ENCODE data around the gene ROCK2.
A peak's percentile ranks its signal among the peaks of the same experiment; 100 is the strongest.

ROCK2 gene

GRCh38 chr2:11145350-11145749, 199.1 kb downstream of the ROCK2 start:
- TF ChIP-seq Cebpa-rat (IDR thresholded peaks at IDR 0.05) = no peak
- no peaks in the 10 kb centered on the region for H3K36me3 ChIP-seq
- no peak overlapping the region for H3K4me3 ChIP-seq
- H3K9ac ChIP-seq = no peak overlapping the region
- H4K20me1 ChIP-seq = no peaks in the 10 kb centered on the region
- peaks cover 0 to 7% (median 0%) of the 10 kb centered on the region in 11 experiments; a peak in 4 of 22 replicates for H3K9me3 ChIP-seq (replicated peaks in 1 of 11)
- no peaks in the 10 kb centered on the region; a peak in 1 of 22 replicates for H3K27me3 ChIP-seq
- peaks cover 0 to 20% (median 9%) of the 10 kb centered on the region in 10 experiments; a peak in 11 of 20 replicates for H3K4me1 ChIP-seq
- peak overlapping the region in 5 of 11 experiments; percentile 14 to 49 (median 37); a peak in 9 of 22 replicates for H3K27ac ChIP-seq
- H3K4me2 ChIP-seq = peak overlapping the region in 7 of 11 experiments; percentile 2 to 62 (median 39); a peak in 13 of 22 replicates

GRCh38 chr2:11144738-11145079, 199.7 kb downstream of the ROCK2 start:
- Histone ChIP-seq H3K27ac (peak overlapping the region in 1 of 11 experiments; percentile 49; a peak in 1 of 22 replicates), H3K4me2 (peak overlapping the region in 4 of 11 experiments; percentile 34 to 51 (median 38); a peak in 6 of 22 replicates), H4K20me1 (no peaks in the 10 kb centered on the region), H3K9ac (no peak overlapping the region), H3K4me3 (no peak overlapping the region), H3K36me3 (no peaks in the 10 kb centered on the region), H3K4me1 (peaks cover 0 to 20% (median 9%) of the 10 kb centered on the region in 10 experiments; a peak in 11 of 20 replicates), H3K9me3 (replicated peaks in 1 of 11) (peaks cover 0 to 7% (median 0%) of the 10 kb centered on the region in 11 experiments; a peak in 4 of 22 replicates), H3K27me3 (no peaks in the 10 kb centered on the region; a peak in 1 of 22 replicates)
- no peak for TF ChIP-seq Cebpa-rat (IDR thresholded peaks at IDR 0.05)

DNA sequence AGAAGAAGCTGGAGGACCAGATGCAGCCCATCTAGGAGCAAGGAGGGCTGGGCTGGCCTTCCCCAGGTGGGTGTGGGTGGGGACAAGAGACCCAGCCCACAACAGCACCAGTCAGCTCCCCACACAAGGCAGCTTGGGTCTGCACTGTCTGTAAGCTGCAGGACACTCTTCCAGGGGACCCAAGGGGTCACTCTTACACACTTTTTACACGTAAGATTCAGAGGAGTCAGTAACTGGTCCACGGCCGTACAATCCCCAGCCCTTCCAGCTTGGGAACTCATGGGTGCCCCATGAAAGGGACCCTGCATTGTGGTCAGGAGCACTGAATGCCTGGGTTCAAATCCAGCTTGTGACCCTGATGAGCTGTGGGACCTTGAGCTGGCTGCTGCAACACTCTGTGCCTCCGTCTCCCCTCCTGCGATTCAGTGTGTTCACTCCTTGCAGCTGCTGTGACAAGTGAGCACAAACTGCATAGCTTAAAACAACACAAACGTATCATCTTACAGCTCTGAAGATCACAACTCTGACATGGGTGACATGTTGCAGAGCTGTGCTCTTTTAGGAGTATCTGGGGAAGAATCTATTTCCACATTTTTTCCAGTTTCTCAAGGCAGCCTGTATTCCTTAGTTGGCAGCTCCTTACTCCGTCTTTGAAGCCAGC, 200.2 kb downstream of the ROCK2 start:
- TF ChIP-seq Cebpa-rat (IDR thresholded peaks at IDR 0.05) = no peak
- H3K27me3 ChIP-seq = no peaks in the 10 kb centered on the region; a peak in 1 of 22 replicates

DNA sequence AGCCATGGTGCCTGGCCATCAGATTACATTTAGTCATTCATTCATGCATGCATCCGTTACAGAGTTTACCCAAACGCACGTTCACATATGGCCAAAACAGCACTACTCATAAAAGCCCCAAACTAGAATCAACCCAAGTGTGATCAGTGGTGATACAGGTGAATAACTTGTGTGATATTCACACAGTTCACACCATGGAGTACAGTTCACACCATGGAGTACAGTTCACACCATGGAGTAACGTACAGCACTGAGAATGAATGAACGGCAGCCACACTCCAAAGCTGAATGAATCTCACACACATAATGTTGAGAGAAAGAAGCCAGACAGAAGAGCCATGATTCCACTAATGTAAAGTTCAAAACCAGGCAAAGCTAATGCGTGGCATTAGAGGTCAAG, 201.4 kb downstream of the ROCK2 start:
- Histone ChIP-seq H3K27me3 (no peaks in the 10 kb centered on the region; a peak in 1 of 22 replicates), H3K36me3 (no peaks in the 10 kb centered on the region), H3K9ac (no peak overlapping the region), H3K4me2 (no peak overlapping the region), H3K4me1 (peaks cover 0 to 20% (median 9%) of the 10 kb centered on the region in 10 experiments; a peak in 11 of 20 replicates), H3K9me3 (replicated peaks in 1 of 11) (peaks cover 0 to 7% (median 0%) of the 10 kb centered on the region in 11 experiments; a peak in 4 of 22 replicates), H4K20me1 (no peaks in the 10 kb centered on the region), H3K4me3 (no peak overlapping the region), H3K27ac (no peak overlapping the region)
- no peak for TF ChIP-seq Cebpa-rat (IDR thresholded peaks at IDR 0.05)

More for the DNA sequence above, 200.2 kb downstream of the ROCK2 start:
- H3K4me3 ChIP-seq = no peak overlapping the region
- no peaks in the 10 kb centered on the region for H3K36me3 ChIP-seq
- no peak overlapping the region for H3K27ac ChIP-seq
- H3K9ac ChIP-seq = no peak overlapping the region
- H3K4me1 ChIP-seq = peaks cover 0 to 20% (median 9%) of the 10 kb centered on the region in 10 experiments; a peak in 11 of 20 replicates
- peaks cover 0 to 7% (median 0%) of the 10 kb centered on the region in 11 experiments; a peak in 4 of 22 replicates for H3K9me3 ChIP-seq (replicated peaks in 1 of 11)
- H4K20me1 ChIP-seq = no peaks in the 10 kb centered on the region
- H3K4me2 ChIP-seq = peak overlapping the region in 2 of 11 experiments; percentile 34 to 39; a peak in 1 of 22 replicates

DNA sequence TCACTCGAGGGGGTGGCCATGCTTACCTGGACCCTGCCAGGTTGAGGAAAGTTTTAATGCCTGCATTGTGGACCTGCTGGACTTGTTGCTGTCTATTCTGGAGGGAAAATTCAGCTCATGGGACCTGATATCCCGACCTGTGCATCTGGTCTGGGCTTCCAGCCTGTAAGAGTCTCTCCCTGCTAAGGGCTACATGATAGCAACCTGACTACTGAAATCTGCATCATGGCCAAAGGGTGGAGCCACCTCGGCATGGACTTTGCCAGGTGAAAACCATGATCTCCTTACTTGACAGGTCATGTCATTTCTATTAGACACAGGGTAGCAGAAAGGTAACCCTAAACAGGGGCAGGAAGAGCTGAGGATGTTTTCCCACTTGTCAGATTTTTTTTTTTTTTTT, 202.1 kb downstream of the ROCK2 start:
- Histone ChIP-seq H3K27me3 (no peaks in the 10 kb centered on the region; a peak in 1 of 22 replicates), H3K9me3 (replicated peaks in 1 of 11) (peaks cover 0 to 4% (median 0%) of the 10 kb centered on the region in 11 experiments; a peak in 4 of 22 replicates), H4K20me1 (no peaks in the 10 kb centered on the region), H3K36me3 (no peaks in the 10 kb centered on the region), H3K27ac (no peak overlapping the region), H3K4me2 (no peak overlapping the region), H3K9ac (no peak overlapping the region), H3K4me3 (no peak overlapping the region), H3K4me1 (peaks cover 0 to 20% (median 9%) of the 10 kb centered on the region in 10 experiments; a peak in 11 of 20 replicates)
- TF ChIP-seq Cebpa-rat (IDR thresholded peaks at IDR 0.05) = no peak

GRCh38 chr2:11141319-11141718, 203.1 kb downstream of the ROCK2 start:
- Histone ChIP-seq H3K4me1 (peaks cover 0 to 20% (median 9%) of the 10 kb centered on the region in 10 experiments; a peak in 11 of 20 replicates), H3K4me3 (no peak overlapping the region), H3K36me3 (no peaks in the 10 kb centered on the region), H3K9me3 (replicated peaks in 1 of 11) (no peaks in the 10 kb centered on the region), H3K9ac (no peak overlapping the region), H3K27me3 (no peaks in the 10 kb centered on the region; a peak in 1 of 22 replicates), H4K20me1 (no peaks in the 10 kb centered on the region), H3K27ac (no peak overlapping the region), H3K4me2 (no peak overlapping the region)
- TF ChIP-seq Cebpa-rat (IDR thresholded peaks at IDR 0.05) = no peak

GRCh38 chr2:11140492-11140891, 203.9 kb downstream of the ROCK2 start:
- Histone ChIP-seq H3K4me3 (no peak overlapping the region), H3K4me2 (no peak overlapping the region), H4K20me1 (no peaks in the 10 kb centered on the region), H3K9me3 (replicated peaks in 1 of 11) (no peaks in the 10 kb centered on the region), H3K27me3 (no peaks in the 10 kb centered on the region; a peak in 1 of 22 replicates), H3K4me1 (peaks cover 0 to 13% (median 6%) of the 10 kb centered on the region in 10 experiments; a peak in 11 of 20 replicates), H3K27ac (no peak overlapping the region), H3K9ac (no peak overlapping the region), H3K36me3 (no peaks in the 10 kb centered on the region)
- no peak for TF ChIP-seq Cebpa-rat (IDR thresholded peaks at IDR 0.05)

GRCh38 chr2:11134349-11134748, 210.1 kb downstream of the ROCK2 start:
- no peaks in the 10 kb centered on the region for H4K20me1 ChIP-seq
- H3K4me2 ChIP-seq = no peak overlapping the region
- H3K27me3 ChIP-seq = no peaks in the 10 kb centered on the region
- no peaks in the 10 kb centered on the region for H3K36me3 ChIP-seq
- no peak overlapping the region for H3K27ac ChIP-seq
- no peaks in the 10 kb centered on the region for H3K9me3 ChIP-seq (replicated peaks in 1 of 11)
- TF ChIP-seq Cebpa-rat (IDR thresholded peaks at IDR 0.05) = peak in 2 of 11 experiments; percentile 12 to 60; a peak in 1 of 22 replicates
- H3K9ac ChIP-seq = no peak overlapping the region
- peaks cover 23 to 46% (median 39%) of the 10 kb centered on the region in 10 experiments for H3K4me1 ChIP-seq
- no peak overlapping the region for H3K4me3 ChIP-seq

- no peak overlapping the region for H3K4me3 ChIP-seq
- H3K27ac ChIP-seq = no peak overlapping the region
- no peak overlapping the region for H3K9ac ChIP-seq
- no peaks in the 10 kb centered on the region for H3K9me3 ChIP-seq (replicated peaks in 1 of 11)
- no peaks in the 10 kb centered on the region for H4K20me1 ChIP-seq
- H3K4me1 ChIP-seq = peaks cover 23 to 50% (median 39%) of the 10 kb centered on the region in 10 experiments
- H3K27me3 ChIP-seq = no peaks in the 10 kb centered on the region
- H3K4me2 ChIP-seq = peak overlapping the region in 3 of 11 experiments; percentile 79 to 90 (median 89); a peak in 2 of 22 replicates
- TF ChIP-seq Cebpa-rat (IDR thresholded peaks at IDR 0.05) = no peak
- H3K36me3 ChIP-seq = no peaks in the 10 kb centered on the region
Measured at GRCh38 chr2:11133936-11134320, 210.5 kb downstream of the ROCK2 start.

Measured in BLaER1 treated with 17β-estradiol and CSF1 and Interleukin-3, amounts not matched to agents 10 nM and 100 nM (cell line).